GM12872 (cell line): ENCODE data around the gene IL17REL.

ENCODE experiments used
- TF ChIP-seq, protein P1 (sequence below): IDR thresholded peaks from 3 replicates; pipeline ENCODE4 v1.5.1; 2011; ENCODE audit warnings: low read depth, mild to moderate bottlenecking, low read length, moderate library complexity; ENCODE audit not compliant: insufficient read depth

The IL17REL gene

DNA sequence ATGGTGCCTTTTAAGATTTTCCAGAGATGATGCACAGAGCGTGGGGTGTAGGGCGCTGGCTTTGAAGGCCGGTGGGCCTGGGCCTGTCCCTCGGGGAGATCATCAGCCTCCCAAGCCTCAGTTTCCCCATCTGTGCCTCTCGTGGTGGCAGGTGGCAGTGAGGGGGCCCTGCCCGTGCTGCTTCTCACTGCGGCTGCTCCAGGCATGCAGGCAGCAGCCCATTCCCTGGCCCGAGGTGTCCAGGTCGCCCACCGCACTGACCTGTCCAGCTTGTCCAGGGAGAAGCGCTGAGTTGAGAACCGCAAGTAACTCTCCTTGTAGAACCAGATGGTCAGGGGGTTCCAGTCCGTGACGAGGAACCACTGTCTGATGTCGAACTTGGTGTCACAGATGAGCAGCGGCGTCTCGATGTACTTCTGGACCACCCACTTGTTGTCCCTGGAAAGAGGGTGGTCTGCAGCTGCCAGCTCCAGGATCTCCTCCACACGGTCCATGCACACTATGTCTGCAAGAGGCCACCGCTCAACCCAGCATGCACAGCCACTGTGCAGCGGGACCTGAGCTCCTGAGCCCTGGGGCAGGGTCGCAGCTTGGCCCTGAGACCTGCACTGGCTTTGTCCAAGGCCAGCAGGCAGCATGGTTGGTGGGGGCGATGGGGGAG is 20.5 kb upstream of the IL17REL start:
- TF ChIP-seq, protein P1, sequence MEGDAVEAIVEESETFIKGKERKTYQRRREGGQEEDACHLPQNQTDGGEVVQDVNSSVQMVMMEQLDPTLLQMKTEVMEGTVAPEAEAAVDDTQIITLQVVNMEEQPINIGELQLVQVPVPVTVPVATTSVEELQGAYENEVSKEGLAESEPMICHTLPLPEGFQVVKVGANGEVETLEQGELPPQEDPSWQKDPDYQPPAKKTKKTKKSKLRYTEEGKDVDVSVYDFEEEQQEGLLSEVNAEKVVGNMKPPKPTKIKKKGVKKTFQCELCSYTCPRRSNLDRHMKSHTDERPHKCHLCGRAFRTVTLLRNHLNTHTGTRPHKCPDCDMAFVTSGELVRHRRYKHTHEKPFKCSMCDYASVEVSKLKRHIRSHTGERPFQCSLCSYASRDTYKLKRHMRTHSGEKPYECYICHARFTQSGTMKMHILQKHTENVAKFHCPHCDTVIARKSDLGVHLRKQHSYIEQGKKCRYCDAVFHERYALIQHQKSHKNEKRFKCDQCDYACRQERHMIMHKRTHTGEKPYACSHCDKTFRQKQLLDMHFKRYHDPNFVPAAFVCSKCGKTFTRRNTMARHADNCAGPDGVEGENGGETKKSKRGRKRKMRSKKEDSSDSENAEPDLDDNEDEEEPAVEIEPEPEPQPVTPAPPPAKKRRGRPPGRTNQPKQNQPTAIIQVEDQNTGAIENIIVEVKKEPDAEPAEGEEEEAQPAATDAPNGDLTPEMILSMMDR, result no peak

DNA sequence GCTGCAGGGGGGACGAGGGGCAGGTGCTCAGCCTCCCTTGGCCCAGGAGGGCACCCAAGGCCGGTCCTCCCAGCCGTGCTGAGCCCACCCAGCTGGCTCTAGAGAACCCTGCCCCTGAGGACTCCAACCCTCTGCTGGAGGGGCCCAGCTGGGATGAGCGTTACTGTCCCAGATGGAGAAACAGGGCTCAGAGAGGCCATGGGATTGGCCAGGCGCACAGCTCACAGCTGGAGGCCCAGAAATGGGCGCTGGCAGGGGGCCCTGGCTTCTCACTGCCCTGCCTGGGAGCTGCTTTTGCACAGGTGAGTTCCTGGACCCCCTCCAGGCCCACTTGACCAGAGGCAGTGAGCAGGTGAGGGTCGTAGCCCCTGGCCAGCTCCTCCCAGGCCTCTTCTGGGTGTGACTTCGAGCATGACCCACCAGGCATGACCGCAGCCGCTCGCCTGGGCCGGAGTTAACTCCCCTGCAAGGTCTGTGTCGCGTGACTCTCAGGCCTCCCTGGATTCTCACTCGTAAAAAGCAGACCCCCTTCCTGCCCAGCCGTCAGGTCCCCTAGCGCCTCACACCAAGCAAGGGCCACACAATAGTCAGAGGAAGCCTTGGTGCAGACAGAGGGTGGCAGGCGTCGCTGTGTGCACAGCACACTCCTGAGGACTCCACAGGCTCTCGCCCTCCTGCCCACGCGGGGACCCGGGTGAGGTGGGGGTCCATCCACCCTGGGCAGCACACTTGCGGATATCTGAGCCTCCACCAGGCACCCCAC is 19.7 kb upstream of the IL17REL start:
- TF ChIP-seq, protein P1, result no peak

DNA sequence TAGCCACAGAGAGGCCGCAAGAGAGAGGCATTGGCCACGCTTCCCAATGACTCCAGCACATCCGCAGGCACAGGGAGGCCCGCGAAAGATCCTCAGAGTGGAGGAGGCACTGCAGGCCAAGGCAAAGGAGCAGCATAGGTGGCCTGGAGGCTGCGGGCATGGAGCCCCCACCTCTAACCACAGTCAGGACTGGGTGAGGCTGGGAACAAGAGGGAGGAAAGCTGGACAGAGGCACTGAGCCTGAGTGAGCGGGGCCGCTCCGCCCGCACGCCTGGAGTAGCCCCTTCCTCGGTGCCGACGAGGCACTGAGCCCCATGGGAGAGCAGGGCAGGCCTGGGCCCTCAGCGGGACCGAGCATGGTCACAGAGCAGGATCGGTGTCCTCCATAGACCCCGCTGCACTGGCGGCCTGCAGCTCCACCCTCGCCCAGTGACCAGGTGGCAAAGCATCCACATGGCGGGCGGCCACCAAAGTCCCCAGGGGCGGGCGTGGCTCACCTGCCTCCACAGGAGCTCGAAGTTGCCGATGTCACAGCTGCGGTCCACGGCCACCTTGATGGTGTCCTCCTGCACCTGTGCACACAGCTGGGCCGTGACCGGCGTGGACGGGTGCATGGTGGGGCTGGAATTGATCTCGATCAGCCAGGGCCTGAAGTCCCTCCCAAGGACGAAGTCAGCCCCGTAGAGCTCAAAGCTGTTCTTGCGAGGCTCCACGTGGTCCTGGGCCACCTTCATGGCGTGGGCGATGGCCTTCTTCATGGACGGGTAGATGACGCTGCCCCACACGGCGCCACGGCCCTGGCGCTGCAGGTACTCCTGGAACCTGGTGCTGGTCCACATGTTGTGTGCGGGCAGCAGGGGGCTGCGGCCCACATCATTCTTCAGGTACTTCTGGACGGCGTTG is 18.9 kb upstream of the IL17REL start:
- TF ChIP-seq, protein P1, result no peak

DNA sequence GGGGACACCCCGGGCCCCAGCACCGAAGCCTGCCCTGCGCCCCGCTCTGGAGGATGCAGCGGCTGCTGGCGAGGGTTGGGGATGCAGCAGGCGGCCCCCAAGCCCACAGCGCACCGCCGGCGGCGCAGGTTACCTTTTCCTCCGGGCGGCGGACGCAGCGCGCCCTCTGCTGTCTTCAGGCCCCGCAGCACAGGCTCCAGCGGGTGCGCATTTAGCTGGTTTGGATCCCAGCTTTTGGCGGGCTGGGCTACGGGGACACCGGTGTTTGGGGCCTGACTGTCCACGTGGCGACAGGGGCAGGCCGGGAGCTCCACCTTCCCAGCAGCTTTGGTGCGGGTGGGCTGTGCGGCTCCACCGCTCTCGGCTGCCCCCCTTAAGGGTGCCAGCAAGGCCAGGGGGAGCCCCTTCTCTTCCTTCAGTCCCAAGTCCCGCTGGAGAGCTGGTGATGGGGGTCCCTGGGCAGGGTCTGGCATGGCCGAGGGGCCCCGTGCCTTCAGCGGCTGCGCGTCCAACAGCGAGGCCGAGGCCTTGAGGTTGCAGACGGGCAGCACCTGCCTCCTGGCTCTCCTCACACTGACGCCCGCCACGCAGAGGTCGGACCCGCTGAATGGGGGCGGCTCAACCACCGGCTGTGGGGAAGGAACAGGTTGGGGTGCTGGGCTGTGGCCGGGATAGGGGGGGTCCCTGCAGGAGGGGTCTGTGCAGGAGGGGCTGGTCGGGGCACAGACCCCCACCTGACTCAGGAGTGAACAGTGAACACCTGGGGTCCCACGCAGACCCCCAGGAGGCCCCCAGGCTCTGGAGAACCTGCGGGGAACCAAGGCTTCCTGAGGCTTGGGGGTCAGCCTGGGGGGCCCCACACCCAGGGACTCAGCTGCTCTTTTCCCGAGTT is 18.0 kb upstream of the IL17REL start:
- TF ChIP-seq, protein P1, result peak; percentile 86

DNA sequence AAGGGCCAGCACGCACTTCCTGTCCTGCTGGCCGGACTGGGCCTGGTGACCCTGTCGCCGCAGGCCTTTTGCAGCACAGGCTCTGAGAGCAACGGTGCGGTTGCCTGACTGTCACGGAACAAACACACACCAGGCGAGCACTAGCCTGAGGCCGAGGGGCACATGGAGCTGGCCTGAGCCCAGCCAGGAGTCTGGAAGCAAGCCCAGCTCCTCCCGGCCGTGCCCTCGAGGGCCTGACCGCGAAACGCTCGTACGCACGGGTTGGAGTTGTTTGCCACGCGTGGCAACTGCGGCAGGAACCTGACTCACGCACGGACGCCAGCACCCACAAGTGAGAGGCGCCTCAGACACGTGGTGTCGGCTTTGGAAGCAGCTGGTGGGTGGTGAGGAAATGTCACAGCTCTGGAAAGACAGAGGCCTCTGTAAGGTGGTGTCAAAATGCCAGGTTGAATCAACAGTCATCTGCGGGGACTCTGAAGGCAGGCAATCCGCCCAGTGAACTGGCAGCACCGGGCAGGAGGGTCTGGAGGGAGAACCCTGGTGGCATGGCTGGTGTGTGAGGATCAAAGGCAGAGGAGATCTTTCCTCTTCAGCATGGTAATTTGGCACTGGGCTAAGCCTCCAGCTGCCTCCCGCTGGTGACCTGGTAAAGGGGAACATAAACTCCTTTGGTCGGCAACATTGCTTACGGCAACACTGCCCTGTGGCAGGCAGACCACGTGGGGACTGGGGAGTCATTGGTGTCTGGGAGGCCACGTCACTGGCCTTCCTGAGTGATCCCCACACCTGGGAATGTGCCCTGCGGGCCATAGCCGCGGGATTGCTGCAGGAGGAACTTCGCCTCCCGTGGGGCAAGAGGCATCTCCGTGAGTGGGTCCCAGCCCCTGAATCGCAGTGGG is 15.3 kb upstream of the IL17REL start:
- TF ChIP-seq, protein P1, result no peak

DNA sequence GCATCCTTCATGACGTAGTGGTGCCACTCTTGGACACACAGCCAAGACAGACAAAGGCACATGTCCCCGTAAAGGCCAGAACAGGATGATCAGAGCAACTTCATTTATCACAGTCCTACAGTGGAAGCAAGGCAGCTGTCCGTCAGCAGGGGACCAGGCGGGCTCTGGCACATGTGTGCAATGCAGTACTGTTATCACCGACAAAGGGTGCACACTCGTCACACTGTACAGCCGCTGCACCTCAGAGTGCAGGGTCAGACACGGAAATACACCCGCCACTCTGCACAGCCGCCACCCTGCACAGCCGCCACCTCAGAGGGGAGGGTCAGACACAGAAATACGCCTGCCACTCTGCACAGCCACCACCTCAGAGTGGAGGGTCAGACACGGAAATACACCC is 13.4 kb upstream of the IL17REL start:
- TF ChIP-seq, protein P1, result no peak
